T-helper 2 cell (primary cell): ENCODE data around the gene FOSL2.

ENCODE experiments used
- DNase-seq, 5 experiments: peaks; one replicate each; pipeline versions ENCODE4 v3.0.0 to v3.0.0-alpha.2; 2012 to 2022

Gene FOSL2

DNA sequence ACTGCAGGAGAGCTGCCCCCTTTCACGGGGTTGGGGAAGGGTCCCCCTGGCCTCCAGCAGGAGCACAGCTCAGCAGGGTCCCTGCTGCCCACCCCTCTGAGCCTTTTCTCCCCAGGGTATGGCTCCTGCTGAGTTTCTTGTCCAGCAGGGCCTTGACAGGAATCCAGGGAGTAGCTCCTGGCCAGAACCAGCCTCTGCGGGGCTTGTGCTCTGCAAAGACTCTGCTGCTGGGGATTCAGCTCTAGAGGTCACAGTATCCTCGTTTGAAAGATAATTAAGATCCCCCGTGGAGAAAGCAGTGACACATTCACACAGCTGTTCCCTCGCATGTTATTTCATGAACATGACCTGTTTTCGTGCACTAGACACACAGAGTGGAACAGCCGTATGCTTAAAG is 21.2 kb downstream of the FOSL2 start:
- no peak for DNase-seq

DNA sequence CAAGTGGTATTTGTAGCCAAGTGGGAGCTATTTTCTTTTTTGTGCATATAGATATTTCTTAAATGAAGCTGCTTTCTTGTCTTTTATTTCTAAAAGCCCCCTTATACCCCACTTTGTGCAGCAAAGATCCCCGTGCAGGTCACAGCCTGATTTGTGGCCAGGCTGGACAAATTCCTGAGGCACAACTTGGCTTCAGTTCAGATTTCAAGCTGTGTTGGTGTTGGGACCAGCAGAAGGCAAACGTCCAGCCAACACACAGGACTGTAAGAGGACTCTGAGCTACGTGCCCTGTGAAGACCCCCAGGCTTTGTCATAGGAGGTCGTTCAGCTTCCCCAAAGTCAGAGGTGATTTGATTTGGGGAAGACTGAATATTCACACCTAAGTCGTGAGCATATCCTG is 21.9 kb downstream of the FOSL2 start:
- DNase-seq = no peak

DNA sequence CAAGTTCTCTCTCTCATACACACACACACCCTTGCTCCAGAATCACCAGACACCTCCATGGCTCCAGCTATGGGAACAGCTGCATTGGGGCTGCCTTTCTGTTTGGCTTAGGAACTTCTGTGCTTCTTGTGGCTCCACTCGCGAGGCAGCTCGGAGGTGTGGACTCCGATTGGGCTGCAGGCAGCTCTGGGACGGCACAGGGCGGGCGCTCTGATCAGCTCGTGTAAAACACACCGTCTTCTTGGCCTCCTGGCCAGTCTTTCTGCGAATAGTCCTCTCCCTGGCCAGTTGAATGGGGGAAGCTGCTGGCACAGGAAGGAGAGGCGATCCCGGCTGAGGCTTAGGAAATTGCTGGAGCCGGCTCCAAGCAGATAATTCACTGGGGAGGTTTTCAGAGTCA is 22.4 kb downstream of the FOSL2 start:
- DNase-seq = no peak

DNA sequence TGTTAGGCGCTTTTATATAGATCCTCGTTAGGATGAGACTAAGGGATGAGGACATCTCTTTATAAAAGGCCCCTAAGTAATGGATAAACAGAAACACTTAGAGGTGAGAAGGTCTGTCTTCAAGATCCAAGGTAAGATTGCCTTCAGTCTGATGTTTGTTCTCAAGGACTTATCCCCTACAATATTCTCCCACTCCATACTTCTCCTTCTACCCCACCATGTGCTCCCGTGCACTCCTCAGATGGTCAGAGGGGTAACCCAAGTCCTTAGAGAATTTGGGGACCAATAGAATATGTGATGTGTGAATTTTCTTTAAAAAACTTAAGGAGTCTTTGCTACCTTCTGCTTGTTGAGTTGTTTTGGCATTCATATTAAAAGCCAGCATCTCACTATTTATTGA is 23.1 kb downstream of the FOSL2 start:
- DNase-seq = no peak

DNA sequence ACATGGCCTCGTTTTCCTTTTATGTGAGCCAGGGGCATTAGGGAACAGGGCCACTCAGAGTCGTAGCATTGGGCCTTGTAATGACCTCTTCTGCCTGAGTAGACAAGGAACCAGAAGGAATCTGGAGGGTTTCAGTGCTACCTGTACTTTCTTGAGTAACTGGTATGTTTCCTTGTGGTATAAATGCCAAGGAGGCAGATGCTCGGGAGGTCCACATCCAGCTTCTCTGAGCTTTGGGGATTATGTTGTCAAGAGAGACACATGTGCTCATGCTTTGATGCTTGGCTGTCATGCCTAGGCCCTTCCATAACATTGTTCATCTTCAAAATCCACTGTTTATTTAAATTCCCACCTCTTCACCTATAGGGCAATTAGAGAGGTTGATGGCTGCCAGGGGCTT is 26.3 kb downstream of the FOSL2 start:
- no peak for DNase-seq

DNA sequence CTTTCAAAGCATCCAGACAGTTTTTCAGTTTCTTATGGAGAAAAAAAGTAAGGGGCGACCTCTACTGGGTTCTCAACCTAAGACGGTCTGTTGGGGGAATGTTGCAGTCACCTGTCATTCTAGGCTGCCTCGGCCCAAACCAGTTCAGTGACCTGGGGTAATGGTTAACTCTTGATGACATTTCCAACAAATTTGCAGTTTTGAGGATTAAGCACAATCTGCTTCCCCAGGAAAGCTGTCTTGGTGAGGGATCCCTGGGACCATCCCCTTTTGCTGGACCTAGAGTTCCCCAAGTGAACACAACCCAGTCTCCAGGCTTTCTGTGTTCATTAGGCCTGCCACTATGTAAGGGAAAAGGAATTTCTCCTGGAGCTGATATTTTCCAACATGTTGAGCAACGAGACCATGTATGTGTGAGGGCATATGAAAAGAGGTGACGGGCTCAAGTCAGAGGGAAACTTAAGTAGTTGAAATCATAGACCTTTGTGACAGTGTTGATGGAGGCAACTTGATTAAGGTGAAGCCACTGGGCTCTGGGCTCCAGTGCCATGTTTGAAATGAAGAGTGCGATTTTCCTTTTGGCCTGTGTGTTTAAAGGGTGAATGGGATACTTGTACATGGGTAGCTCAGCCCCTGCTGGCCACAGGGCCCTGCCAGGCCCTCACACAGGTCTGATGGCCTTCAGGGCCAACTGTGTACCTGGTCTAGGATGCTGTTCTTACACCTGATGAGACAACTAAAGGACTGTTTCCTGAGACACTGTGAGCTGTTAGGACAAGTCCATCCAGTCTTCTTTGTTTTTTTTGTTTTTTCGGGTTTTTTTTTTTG is 27.0 kb downstream of the FOSL2 start:
- no peak for DNase-seq

DNA sequence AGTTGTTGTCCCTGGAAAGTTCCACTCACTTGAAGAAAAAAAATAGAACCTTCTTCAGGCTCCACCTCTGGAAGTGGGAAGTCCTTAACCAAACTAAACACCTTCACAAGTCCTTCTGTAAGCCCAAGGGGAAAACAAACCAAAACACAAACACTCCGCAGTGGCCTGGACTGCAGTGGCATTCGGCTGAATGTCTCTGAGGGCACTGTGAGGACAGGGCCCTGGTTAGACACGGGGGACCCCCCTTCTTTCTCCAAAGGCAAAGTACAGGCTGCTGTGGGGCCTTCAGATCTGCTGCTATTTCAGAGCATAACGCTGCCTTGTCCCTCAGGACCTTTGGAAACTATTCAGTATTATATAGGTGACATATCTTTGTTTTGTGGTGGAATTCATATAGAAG is 28.1 kb downstream of the FOSL2 start:
- no peak for DNase-seq

DNA sequence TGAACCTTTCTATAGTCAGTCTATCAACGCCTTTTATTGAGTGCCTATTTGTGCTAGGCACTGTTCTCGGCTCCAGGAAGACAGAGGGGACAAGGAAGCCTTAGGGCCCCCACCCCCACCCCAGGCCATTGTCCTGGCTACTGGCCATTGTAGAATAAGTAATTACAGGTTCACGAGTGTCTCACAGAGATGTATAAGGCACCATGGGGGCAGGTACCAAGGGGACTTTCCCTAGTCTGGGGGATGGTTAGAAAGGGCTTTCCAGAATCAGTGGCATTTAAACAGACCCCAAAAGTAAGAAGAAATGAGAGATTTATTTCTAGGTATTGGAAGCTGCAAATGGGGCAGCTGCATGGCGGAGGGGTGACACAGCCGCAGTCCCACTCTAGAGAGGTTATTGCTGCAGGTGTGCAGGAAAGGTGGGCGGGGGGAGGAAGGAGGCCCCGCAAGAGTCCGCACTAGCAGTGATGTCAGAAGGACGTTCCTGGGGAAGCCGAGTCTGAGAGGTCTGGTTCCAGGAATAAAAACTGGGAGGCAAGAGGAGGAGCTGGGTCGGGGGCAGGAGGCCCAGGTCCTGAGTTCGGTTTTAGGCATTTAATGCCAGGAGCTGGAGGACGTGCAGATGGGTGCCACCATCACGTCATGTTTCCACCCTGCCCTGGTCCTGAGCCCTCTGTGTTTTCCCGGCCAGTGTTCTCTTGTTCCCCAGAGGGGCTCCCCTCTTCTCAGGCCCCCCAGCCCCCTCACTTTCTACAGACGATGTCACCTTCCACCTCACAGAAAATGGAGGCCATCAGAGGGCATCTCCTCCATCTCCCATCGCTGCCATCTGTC is 30.5 kb downstream of the FOSL2 start:
- DNase-seq = no peak

DNA sequence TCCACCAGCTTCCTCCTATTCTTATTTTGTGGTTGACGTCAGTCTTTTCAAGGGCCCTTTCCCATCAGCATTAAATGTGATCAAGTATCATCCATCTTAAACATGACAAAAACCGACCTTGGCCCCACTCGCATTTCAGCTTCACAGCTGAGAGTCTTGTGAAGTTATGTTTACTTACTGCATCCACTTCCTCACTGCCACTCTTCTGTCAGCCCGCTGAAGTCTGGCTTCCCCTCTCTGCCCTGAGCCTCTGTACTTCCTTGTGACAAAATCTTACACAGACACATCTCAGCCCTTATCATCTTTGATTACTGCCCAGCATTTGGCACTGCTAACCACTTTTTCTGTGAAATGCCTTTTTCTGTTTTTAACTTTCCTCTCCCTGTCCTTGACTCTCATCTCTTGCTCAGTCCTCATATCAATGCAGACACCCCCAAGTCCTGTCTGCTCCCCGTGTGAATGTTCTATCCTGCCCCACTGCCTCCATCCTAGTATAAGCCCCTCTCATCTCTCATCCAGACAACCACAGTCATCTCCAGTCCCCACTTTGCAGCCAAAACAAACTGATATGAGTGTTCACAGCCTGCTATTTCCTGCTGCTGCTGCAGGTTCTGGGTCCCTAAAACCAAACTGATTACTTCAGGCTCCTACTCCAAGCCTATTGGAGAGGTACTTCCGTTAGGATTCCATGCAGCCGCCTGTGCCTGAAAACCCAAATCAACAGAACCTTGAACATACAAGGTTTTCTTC is 31.4 kb downstream of the FOSL2 start:
- peak in 2 of 5 experiments; percentile 46 to 83 for DNase-seq

DNA sequence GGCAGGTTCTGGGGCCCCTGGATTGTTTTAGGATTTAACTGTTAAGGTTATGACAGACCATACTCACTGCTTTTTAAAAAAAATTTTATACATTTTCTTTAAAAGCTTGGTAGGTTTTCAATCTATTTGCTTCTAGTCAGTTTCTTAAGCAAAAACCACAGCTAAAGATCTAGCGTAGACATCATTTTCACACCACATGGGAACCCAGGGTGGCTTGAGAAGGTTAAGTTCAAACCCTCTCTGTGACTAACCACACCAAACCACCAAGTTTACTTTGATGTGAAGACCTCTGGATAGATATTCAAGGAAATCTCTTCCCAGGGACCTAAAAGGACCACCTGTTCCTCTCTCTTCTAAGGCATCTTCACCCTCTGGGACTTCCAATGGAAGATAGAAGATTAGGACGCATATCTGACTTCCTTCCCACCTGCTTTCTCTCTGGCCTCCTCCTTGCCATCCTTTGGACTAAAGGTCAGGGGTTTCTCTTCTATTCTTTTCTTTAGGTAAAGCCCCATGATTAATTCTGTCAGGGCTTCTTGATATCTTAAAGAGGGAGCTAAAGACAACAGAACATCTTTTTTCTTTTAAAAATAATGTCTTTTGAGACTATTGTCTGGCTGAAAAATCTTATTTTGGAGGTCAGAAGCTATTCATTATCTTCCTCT is 32.3 kb downstream of the FOSL2 start:
- DNase-seq = peak in 1 of 5 experiments; percentile 74

DNA sequence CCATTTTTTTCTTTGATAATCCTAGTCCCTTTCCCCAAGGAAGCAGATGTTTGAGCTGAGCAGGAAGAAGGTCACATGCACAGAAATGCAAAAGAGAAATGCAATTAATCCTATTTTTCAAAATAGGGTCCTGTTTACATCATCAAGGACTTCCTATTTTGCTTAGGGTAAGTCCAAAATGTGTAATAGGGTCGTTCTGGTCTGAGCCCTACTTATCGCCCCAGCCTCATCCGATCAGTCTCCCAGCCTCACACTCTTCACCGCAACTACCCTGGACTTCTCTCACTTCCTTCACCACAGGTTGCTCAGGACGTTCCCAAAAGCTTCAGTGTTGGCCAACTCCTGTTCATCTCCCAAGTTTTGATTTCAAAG is 32.8 kb downstream of the FOSL2 start:
- no peak for DNase-seq

DNA sequence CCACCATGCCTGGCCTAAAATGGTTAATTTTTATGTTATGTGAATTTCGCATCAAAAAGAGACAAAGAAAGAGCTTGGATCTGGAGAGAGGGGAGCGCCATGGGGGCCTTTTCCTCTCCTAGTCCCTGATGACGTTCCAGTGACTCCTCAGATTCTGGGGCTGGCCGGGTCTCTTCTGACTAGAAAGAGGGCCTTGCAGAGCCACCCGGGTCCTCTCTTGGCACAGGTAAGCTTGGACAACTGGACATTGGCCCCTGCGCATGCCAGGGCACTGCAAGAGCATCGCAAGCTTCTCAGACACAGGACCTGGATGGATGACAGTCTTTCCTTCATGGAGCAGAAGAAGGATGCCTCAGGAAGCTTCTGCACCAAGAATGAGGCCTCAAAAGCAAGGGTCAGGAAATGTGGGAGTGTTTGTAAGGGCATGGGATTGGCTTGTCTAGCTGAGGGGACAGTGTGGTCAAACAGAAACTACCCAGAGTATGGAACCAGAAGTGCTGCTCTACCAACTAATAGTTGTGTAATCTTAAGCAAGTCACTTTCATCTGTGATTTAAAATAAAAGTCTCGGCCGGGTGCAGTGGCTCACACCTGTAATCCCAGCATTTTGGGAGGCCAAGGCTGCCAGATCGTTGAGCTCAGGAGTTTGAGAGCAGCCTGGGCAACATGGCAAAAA is 35.2 kb downstream of the FOSL2 start:
- no peak for DNase-seq

DNA sequence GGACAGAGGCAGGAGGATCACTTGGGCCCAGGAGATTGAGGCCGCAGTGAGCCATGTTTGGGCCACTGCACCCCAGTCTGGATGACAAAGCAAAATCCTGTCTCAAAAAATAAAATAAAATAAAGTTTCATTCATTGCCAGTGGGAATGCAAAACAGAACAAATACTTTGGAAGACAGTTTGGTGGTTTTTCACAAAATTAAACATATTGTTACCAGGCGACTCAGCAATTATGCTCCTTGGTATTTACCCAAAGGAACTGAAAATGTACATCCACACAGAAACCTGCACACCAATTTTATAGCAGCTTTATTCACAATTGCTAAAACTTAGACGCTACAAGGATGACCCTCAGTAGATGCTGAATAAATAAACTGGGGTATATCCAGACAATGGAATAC is 35.8 kb downstream of the FOSL2 start:
- no peak for DNase-seq

DNA sequence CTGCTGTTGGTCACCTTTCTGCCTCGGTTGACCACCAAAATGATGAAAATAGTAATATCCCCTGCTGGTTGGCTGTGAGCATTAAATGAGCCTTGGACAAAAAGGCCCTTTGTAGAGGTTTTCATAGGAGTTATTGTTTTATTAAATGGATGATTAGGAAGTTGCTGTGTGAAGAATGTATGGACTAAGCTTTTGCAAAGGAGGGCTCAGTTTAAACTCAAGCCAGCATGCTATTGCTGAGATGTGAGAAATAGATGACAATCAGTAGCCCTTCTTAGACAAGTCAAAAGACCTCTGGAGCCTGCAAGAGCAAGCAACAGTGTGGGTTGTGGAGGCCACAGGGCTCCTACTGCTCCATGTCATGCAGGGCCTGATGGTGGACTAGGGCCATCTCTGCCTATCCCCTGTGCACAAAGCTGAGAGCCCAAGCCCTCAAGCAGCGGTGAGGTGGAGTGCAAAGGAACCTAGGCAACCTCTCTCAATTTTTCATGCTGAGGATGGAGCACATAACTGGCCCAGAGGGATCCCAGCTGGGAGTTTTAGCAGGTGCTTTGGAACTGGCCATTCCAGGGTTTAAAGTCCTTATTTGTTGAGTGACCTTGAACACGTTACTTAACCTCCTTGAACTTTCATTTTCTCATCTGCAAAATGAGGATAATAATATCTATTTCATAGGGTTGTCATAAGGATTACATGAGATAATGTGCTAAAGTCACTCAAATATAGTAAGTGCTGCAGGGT is 37.1 kb downstream of the FOSL2 start:
- no peak for DNase-seq

DNA sequence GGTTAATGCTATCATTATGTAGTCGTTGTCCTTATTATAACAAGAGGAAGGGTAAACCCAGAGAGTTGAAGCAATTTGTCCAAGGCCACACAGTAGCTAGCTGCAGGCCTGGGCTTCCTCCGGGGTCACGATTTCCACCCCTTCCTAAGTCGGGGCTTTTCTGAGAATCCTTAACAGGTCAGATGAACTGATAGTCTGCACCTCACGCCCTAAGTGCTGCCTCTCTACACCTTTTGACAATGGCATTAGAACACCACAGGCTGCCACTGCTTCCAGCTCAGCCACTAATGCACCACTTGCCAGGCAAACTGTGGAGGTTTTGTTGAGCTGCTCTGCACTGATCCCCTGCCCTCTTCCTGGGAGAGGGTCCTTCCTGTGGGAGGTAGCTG is 37.7 kb downstream of the FOSL2 start:
- peak in 1 of 5 experiments; percentile 35 for DNase-seq

DNA sequence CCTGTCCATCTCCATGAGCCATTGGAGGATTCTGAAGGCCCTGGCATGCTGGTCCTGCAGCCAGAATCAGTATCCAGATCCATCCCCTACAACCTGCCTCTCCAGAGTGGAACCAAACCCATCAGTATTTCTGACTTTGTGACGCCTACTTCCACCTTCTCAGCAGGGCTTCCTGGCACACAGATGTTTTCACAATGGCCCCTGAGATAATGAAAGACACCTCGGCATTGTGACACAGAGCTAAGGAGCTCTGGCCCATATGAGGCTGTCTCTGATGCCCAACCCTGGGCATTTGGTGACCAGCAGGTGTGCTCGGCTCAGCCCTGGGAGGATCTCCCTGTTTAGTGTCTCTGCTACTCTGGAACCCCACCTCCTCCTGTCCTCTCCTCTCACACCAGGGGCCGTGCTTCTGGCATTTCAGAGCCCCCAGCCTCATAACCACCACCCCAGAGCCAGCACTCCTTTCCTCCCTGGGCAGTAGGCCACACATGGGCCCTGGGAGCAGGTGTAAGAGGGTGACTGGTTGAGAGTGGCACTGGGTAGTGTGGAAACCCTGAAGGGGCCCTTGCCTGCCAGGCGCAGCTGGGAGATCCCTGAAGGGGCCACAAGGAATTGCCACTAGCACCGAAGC is 38.2 kb downstream of the FOSL2 start:
- no peak for DNase-seq

DNA sequence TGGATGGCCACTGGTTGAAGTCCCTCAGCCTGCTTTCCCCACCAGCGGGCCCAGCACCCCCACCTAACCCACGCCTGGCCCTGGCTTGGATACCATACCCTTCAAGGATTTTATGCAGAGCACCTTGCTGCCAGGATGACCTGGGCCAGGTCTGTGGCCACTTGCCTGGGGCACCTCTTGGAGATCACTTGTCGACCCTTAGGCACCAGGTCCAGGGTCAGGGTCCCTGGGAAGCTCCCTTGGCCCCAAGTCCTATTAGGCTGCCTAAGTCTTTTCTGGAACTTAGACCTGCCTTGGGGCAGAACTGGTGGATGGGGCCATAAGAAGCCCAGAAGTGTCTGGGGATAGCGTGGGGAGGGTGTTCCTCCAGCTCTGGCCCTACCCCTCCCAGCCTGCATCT is 39.1 kb downstream of the FOSL2 start:
- DNase-seq = no peak

DNA sequence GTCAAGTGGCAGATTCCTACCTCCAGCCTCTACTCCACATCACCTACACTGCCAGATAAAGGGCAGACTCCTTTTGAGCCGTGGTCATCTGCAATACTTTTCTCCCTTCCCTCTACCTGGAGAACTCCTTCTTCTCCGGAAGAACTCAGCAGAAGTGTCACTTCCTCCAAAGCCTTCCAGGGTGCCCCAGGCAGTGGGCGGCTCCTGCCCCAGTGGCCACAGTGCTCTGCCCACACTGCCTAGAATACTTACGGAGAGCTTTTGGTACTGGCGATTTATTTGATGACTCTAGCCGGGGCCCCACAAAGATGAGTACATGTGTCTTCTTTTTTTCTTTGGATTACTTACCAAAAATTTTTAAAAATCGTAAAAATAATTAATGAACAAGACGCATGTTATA is 39.7 kb downstream of the FOSL2 start:
- no peak for DNase-seq

DNA sequence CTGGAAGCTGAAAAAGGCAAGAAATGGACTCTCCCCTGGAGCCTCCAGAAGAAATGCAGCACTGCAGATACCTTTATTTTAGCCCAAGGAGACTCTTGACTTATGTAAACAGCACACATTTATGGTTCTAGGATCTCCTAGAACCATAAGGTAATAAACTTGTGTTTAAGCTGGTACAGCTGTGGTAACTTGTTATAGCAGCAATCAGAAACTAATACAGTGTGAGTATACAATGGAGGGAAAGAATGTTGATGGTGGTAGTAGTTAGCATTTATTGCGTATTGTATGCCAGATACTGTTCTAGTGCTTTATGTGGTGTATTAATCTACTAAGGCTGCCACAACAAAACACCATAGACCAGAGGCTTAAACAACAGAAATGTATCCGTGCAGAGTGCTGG is 40.6 kb downstream of the FOSL2 start:
- no peak for DNase-seq

DNA sequence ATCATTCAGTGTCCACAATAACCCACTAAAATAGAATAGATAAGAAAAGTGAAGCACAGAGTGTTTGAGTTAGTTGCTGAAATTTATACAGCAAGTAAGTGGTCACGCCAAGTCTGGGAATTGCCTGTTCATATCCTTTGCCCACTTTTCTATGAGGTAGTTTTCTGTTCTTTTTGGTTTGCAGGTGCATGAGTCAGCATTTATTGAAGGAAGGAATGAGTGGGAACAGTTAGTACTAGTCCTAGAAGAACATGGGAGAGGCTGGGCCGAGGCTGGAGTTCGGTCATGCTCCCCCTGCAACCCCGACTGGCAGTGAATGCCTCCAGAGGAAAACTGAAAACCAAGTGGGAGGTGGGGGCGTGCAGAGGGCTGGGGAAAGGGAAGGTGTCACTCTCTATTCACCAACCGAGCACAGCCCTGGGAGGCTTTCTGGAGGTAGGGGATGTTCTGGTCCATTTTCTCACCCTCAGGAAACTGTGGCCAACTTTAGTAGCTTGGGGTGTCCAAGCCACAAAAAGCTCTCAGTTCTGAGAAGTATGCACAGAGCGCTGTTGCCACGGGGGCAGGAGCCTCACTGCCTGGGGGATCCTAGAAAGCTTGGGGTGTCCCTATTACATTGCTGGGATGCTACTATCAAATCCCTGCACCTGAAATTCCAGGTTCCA is 41.4 kb downstream of the FOSL2 start:
- no peak for DNase-seq

DNA sequence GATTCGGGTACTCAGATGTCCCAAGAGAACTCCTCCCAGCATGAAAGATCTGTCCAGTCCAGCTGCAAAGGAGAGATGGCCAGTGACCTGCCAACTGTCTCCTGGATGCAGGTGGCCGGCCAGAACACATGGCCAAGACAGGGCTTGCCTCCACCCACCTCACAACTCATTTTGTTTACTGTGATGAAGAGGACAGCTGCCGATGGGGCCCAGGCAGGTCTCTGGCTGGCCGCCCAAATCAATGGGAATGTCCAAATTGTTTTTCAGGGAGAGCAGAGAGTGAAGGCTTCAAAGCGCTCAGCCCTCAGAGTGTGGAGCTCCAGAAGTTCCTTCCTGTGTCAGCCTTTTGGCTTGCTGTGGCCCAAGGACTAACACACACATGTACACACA is 41.9 kb downstream of the FOSL2 start:
- DNase-seq = no peak
